ENCODE data around the gene STX16.

Gene STX16, protein sequence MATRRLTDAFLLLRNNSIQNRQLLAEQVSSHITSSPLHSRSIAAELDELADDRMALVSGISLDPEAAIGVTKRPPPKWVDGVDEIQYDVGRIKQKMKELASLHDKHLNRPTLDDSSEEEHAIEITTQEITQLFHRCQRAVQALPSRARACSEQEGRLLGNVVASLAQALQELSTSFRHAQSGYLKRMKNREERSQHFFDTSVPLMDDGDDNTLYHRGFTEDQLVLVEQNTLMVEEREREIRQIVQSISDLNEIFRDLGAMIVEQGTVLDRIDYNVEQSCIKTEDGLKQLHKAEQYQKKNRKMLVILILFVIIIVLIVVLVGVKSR

DNA sequence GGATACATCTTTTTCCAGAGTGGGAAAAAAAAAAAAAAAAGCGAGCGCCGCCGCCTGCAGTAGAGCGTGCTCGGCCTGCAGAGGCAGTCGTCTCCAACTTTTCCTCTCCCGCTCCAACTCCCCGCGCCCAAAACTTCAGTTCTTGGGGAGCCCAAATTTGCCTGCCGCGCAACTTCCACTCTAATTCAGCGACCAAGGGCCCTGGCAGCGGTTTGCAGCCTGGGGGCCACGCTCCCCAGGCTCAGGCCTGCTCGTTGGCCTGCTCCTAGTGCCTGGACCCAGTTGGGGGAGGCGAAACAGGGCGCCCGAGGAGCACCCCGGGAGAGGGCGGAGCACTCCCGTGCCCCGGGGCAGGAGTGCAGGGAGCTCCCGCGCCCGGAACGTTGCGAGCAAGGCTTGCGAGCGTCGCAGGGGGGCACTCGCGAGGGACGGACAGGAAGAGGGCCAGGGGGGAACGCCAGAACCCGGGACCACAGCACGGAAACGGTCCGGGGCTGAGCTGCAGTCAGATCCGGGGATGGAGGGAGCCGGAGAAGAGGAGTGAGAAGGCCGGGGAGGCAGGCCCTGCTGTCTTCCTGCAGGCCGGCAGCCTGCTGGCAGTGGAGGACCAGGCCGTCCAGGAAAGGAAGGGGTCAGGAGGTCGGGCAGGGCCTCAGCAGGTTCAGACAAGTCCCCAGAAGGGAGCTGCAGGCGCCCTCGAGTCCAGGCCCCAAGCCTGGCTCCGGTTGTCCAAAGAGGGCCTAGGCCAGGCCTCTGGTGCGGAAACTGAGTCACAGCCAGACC, at the start of gene STX16:
Gene STX16 (plus strand): TSS at position 508 of the 783 bp plus-strand sequence. CDS start 724 bp downstream, outside the sequence.
- DNase-seq, result peak; percentile 71 to 95 (median 80)

DNA sequence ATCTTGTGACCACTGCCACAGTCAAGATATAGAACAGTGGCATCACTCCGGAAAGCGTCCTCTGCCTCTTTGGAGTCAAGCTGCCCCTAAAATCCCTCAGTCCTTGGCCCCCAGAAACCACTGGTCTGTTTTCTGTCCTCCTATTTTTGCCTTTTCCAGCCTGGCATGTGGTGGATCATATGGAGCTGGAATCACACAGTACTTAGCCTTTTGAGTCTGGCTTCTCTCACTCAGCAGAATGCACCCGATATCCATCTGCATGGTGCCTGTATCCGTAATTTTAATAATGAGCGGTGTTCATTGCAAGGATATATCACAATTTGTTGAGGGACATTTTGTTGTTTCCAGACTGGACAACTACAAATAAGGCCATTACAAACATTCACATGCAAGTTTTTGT, 49.0 kb upstream of the STX16 start:
- no peak for DNase-seq

DNA sequence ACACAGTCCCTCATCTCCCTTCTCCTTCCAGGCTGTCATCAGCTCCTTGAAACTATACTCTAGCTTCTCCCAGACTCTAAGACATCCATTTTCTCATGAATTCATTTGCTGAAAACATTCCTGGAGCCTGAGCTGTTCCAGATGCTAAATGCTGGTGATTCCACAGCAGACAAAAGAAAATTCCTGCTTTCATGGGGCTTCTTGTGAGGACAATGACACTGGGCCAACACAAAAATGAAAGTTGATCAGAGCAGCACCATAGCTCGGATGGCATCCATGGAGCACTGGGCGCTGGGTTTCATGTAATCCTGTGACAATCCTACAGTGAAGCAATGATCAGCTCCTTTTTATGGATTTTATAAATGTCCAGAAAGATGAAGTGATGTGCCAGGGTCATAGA, 47.4 kb upstream of the STX16 start:
- DNase-seq, result no peak

DNA sequence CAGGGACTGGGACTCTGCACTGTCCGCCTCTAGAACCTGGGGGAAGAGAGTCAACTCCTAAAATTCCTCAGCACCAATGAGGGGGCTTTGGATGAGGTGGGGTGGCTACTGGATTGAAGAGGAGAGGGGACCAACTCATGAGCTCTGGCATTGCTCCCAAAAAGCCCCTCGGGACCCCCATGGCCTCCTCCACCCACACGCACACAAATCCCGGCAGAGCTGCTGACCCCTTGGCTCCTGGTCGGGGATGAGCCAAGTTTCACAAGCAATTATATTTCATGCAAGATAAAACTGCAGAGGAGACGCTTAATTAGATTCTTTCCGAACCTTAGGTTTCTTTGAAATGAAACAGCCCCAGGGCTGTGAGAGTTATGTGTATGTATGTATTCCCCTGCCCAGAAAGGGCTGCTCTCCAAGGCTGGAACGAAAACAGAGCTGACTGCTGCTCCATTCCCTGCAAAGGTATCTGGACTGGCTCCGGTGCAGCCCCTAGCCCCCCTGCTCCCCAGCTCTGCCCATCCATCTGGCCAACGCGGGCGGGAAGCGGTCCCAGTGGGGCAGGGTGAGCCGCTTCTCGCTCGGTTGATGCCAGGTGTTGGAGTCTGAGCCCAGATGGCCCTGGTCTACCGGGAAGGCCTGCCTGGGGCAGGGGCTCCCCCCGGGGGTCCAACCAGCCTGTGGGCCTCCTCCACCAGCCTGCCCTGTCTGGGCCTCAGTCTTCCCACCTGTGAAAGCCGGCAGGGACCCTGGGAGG, 46.8 kb upstream of the STX16 start:
- DNase-seq, result no peak

DNA sequence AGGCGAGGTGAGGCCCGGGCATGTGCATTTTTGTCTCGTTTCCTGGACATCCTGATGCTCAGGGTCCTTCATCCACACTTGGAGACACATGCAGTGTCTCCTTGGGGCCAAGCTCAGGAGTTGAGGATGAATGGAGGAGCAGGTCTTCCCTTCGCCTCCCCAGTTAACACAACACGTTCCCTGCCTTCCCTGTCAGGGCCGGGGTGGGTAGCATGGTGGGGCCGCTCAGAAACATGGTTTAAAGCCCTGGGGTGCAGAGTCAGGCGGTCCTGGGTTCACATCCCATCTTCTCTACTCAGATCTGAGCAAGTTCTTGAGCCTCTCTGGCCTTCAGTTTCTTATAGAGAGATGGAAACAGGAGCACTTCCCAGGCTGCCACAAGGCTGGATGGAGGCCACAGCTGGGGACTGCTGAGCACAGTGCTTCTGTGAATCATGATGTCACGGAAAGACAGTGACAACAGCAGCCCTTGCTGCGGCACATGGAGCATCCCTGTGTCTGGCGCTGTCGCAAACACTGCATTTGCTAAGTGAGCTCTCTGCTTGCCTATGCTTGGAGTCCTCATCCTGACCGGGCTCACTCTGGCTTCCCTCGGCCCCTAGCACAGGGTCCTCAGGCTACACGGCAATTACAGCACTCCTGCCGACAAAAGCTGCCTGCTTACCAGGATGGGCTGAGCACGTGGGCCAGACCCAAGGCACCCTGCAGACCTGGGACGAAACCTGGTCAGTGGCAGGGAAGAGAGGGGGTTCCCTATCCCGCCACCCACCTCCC, 45.6 kb upstream of the STX16 start:
- no peak for DNase-seq

DNA sequence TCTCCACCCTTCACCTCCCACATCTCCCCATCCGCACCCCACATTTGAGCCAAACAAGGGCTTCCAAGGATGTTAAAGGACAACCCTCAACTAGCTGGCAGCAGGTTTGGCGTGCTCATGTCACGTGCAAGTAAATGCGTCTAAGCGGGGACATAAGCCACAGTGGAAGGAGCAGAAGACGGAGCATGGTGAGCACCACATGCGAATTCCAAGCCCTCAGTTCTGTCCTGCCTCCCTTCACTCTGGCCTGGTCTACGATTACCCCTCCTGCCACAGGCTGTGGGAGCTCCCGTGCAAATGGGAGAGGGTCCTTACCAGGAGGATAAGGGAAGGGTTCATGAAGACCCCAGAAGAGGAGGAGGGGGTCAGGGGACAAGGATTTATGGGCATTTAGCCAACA, 44.9 kb upstream of the STX16 start:
- DNase-seq, result no peak

DNA sequence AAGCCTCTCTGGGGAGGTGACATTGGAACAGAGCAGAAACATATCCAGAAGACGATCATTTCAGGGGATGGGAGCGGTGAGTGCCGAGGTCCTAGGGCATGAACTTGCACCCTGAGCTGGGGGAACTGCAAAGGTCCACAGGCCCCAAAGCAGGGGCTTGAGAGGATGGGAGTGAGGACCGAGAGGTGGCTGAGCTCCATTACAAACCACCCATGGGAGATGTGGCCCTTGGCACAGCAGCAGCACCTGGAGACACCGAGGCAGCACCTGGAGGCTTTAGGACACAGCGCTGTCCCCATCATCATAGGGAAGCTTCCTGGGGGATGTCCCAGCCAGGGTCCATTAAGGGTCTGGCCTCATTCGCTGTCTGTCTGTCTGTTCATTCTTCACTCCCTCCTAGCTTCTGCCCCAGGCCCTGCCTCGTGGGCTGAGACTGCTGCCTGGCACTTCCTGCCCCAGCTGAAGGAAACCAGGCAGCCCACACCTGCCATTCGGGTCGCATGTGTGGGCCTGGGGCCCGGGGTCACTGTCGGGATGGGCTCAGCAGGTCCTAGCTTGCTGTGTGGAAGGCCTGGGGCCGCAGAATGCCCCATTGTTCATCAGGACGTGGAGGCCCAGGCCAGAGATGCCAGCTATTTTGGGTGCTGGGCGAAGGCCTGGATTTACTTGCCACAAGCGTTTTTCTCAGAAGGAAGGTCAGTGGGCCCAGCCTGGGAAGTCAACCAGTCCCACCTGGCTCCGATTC, 42.8 kb upstream of the STX16 start:
- DNase-seq, result no peak

DNA sequence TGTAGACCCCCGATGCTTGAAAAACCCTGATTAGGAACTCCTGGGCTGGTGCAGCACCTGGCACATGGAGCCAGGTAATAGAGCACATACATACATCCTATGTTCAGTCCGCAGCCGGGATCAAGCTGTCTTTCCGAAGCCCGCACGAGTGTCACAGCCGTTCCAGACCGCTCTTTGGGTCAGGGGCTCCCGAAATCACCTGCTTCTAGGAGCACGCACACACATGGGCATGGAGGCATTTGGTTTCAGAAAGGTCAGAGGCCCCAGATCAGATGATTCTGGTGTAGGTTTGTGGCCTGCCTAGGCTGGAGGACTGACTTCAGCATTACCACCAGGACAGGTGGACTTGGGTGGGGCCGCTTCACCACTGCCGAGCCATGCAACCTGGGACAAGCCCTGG, 42.1 kb upstream of the STX16 start:
- DNase-seq, result no peak

DNA sequence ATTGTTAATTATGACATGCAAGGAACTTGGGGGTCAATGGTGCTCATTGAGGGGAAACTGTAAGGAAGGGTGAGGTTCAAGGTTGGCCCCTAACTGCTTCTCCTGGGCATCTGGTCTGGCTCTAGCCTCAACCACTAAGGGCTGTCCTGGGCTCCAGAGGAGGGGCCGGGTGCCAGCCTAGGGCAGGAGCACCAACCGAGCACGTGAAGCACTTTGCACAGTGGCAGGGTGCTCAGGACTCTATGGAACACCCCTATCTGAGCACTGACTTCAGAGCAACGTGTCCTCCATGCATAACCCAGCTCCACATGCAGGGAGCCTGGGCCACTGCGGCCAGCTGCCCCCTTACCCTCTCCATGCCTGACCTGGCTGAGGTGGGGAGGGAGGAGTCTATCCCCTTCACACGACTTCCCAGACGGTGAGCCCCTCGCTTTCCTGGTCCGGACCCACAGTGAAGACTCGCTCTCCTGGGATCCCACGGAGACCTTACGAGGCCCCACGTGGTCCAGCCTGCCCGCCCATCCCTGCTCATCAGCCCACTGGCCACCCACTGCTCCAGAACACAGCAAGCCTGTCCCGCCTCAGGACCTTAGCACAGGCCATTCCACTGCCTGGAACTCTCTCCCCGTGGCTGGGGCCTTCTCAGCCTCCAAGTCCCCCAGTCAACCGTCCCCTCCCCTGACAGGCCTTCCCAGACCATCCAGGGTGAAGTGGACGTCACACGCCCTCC, 40.8 kb upstream of the STX16 start:
- no peak for DNase-seq

DNA sequence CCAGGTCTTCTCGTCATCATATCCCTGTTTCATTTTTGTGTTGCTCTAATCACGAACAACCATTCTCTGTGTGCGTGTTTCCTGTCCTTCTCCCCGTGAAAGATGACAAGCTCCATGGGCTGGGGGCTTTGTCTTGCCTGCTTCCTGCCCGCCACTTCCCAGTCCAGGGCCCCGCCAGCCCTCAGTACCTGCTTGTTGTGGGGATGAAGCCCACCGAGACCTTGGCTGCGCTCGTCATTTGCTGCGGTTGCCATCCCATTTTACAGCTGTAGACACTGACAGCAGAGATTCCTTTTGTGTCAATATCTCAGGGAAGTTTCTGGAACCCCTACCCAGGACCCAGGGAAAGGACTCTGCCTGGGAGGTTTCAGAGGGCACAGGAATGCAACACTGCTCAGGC, 40.3 kb upstream of the STX16 start:
- no peak for DNase-seq

DNA sequence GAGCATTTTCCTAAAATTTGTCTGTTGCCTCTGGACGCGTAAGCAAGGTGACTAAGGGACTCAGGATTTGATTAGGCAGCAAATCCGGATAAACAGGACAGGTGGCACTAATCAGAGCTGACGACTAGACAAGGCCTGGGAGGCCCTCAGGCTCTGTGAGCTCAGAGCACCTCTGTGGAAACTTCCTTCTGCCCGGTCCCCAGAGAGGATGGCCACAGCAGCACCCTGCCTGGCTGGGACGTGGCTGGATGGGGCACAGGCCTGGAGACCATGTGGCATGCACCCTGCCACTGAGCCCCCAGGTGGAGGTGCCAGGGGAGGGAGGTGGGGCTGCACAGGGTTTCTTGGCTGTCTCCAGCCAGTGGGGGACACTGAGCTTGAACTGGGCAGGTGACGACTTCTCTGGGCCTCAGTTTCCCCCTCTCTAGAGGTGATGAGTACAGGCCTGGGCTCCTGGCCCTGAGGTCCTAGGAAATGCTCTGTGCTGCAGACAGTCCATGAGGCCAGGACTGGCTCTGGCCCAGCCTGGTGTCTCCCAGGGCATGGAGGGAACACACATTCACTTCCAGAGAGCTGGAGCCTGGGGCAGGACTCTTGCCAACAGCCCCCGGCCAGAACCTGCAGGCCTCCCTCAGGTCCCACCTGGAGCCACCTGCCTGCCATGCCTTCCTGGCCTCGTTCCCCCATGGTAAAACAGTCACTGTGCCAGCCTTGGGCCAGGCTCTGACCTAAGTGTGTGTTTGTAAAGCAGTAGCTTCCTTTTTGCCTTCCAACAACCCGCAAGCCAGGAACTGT, 39.6 kb upstream of the STX16 start:
- DNase-seq, result no peak

DNA sequence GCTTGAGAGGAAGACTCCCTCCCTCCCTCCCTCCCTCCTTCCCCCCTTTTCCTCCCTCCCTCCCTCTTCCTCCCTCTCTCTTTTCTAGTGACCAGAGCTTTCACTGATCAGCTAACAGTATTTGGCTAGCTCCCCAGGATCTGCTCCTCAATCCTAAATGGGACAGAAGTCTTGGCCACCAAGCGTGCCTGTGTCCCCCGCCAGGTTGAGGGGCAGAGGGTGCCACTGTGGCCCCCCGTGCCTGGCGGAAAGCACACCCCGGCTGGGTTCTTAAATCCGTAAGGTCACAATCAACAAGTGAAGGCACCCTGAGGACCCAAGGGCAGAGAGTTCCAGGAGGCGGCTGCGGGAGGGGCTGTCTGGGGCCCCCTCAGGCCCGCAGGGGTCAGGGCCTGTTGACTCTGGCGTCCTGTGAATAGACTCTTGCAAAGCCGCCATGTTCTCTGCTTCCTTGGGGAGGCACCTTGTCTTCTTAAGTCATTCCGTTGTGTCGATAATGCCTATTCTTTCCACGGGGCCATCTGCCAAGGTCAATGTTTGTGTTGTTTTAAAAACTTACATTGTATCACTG, 38.9 kb upstream of the STX16 start:
- DNase-seq, result no peak

DNA sequence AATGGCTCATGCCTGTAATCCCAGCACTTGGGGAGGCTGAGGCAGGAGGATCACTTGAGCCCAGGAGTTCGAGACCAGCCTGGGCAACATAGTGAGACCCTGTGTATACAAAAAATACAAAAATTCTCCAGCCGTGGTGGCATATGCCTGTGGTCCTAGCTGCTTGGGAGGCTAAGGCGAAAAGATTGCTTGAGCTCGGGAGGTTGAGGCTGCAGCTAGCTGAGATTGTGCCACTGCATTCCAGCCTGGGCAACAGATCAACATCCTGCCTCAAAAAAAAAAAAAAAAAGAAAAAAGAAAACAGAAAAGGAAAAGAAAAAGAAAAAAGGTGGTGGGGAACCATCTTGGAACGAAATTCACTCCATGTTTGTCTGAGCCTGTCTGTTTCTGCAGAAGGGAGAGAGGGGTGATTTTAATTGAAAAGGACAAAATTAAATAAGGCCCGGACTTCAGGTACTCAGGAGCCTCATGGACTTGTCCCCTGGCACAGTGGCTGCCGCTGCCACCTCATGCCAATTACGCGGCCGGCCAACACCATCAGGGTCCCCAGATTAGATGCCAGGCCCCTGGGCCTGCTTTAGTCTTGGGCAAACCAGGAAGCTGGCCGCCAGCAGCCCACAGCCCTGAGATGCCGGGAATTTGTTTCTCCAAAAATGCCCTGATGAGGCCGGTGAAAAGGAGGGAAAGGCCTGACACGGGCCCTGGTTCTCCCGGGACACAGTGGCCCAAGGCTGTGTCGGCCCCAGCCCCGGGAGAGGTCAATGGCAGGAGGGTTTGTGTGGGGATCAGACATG, 37.8 kb upstream of the STX16 start:
- no peak for DNase-seq

DNA sequence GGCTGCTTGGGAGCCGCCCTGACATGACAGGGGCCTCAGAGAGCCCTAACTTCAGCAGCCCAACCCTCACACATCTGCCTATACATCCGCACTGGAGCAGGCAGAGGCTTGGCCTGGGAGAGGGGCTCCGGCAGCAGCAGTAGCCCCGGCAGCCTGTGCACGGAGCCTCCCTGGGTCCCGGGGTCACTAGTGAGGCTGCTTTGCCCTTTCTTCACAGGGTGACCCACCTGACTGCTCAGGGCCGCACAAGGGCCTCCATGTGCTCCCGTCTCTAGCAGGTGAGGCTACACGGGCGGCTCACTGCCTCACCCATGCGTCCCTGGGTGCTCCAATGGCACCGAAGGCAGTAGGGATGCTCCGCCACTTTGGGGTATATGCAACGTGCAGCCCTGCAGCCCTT, 36.7 kb upstream of the STX16 start:
- no peak for DNase-seq

DNA sequence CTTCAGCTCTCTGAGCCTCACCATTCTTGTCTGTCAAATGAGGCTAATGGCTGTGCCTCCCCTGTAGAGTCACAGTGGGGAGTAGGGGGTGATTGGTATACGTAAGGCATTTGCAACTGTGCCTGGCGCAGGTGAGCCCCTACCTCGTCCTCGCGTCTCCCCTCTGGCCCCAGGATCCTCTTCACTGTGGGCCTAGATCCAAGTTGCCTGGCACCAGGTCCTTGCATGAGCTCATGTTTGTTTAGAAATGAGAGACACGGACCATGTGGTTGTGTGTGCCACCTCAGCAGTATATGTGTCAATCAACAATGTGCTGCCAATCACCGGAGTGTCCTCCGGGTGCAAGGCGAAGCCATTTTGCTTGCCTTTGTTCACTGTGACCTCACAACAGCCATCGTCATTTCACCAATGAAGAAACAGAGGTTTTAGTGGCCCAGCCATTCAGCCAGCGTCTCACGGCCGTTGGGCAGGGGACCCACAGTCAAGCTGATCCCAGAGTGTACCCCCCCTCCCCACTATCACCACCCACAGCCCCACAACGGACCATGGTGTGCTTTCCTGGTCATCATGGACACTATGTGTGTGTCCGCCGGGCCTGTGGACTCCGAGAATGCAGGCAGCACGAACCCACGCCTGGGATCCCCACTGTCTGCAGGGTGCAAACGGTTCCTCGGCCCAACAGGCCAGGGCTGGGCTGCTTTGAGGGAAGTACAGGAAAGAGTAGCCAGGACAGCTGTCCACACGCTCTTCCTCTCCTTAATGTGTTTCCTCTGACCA, 35.9 kb upstream of the STX16 start:
- no peak for DNase-seq

DNA sequence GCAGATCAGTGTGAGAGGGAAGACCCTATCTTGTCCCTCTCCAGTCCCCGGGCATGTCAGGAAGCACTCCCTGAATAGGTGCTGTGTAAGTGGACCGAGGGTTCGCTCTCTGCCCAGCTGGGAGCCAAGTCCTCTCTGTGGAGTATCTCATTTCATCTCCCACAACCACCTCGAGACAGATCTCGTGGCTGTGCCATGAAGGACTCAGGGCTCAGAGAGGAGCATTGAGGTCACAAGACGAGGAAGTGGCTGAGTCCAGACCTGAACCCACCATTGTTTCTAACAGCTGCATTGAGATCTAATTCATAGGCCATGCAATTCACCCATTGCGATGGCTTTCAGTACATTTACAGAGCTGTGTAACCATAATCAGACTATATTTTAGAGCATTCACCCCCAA, 34.7 kb upstream of the STX16 start:
- DNase-seq, result no peak

DNA sequence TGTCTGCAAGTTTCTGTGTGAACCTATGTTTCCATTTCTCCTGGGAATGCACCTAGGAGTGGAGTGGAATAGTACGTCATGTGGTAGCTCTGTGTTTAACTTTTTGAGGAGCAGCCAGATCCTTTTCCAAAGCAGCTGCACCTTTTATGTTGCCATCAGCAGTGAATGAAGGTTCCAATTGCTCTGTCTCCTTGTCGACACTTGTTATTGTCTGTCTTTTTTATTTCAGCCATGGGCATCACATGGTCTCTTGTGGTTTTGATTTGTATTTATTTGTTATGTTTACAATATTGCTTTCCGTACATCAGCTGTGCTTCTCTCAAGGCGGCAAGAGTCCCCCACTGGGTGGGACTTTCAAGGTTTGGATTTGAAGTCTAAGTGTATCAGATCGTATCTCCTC, 33.9 kb upstream of the STX16 start:
- no peak for DNase-seq

DNA sequence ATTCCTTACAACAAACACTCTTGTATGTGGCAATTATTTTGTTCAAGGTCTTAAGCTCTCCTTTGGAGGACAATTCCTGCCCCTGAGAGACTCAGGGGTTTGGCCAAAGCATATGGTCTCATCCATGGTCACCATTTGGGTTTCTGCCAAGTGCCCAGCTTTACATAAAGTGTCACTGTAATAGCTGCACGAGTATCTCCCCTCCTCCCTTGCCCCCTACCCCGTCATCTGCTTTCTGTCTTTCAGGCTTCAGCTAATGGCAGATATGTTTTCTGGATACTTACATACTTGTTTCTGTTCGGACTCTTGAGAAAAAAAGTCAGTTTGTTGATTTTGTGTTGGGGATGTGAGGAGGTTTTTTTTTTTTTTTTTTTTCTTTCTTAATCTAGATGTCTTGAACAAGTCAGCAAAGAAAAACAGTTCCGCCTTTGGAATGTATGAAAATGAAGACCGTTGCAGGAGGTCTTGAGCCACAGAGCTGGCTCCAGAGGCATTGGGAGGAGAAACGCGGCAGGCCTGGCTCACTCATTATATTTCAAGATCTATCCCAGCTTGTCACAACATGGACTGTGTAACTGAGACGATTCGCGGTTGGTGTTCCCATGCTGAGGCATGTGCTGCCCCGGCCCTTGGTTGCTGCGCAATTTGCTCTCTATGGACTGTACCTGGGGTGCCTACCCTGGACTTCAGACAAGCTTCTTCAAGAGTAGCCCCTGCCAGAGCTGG, 32.6 kb upstream of the STX16 start:
- no peak for DNase-seq
